Islet of Langerhans (tissue), 1 donor: Measurements from ENCODE around the gene SLC22A15.
"Not testable (repeated sequence)": the region's sequence is repeated elsewhere in the genome, so short reads cannot be mapped to it uniquely, and the experiment has no call there.

Experiments used
- FAIRE-seq: peaks from one replicate; lab custom pipeline; 2011; peaks lifted over from hg19 to GRCh38; lab: Jason Lieb, UNC

SLC22A15 gene

GRCh38 chr1:115980998-115981993 lies 5.0 kb downstream of the SLC22A15 start:
- peak; percentile 78 for FAIRE-seq

GRCh38 chr1:115982400-115982799 lies 6.1 kb downstream of the SLC22A15 start:
- no peak for FAIRE-seq

GRCh38 chr1:115983584-115983983 lies 7.3 kb downstream of the SLC22A15 start:
- no peak for FAIRE-seq

- peak; percentile 82 for FAIRE-seq
These were observed 11.3 kb downstream of the SLC22A15 start for GRCh38 chr1:115987623-115988022.

- no peak for FAIRE-seq
These were observed 12.6 kb downstream of the SLC22A15 start for GRCh38 chr1:115988953-115989352.

- FAIRE-seq = no peak
These were observed 13.4 kb downstream of the SLC22A15 start for GRCh38 chr1:115989699-115990098.

- FAIRE-seq = no peak
These were observed 15.6 kb downstream of the SLC22A15 start for GRCh38 chr1:115991909-115992308.

GRCh38 chr1:115997921-115998320 lies 21.6 kb downstream of the SLC22A15 start:
- not testable (repeated sequence) for FAIRE-seq

GRCh38 chr1:116001739-116002487 lies 25.6 kb downstream of the SLC22A15 start:
- peak; percentile 45 for FAIRE-seq

GRCh38 chr1:116002781-116003420 lies 26.6 kb downstream of the SLC22A15 start:
- no peak for FAIRE-seq

- FAIRE-seq = no peak
These were observed 27.5 kb downstream of the SLC22A15 start for GRCh38 chr1:116003823-116004222.

GRCh38 chr1:116006486-116006964 lies 30.2 kb downstream of the SLC22A15 start:
- FAIRE-seq = no peak

GRCh38 chr1:116008656-116009390 lies 32.5 kb downstream of the SLC22A15 start:
- FAIRE-seq = no peak

GRCh38 chr1:116012716-116013115 lies 36.4 kb downstream of the SLC22A15 start:
- no peak for FAIRE-seq

GRCh38 chr1:116015679-116016078 lies 39.4 kb downstream of the SLC22A15 start:
- peak; percentile 53 for FAIRE-seq

GRCh38 chr1:116018007-116018406 lies 41.7 kb downstream of the SLC22A15 start:
- FAIRE-seq = no peak

- FAIRE-seq = no peak
These were observed 43.4 kb downstream of the SLC22A15 start for GRCh38 chr1:116019653-116020253.

- FAIRE-seq = no peak
These were observed 44.5 kb downstream of the SLC22A15 start for GRCh38 chr1:116020668-116021272.

- FAIRE-seq = no peak
These were observed 48.3 kb downstream of the SLC22A15 start for GRCh38 chr1:116024626-116025025.

GRCh38 chr1:116026631-116027030 lies 50.3 kb downstream of the SLC22A15 start:
- FAIRE-seq = no peak

- FAIRE-seq = no peak
These were observed 55.1 kb downstream of the SLC22A15 start for GRCh38 chr1:116031302-116031835.
